ENCODE results near the gene POLDIP2. TPM values are rescaled to one million over a fixed set of nuclear protein-coding genes. Genes with fewer than 3 reads are reported as not detected.

POLDIP2 gene
- total and polyA plus RNA-seq, 2 donors (not counting 3 experiments of a cell fraction or from before 2014, with no cell fraction given), result 82.6 to 85.2 TPM

DNA sequence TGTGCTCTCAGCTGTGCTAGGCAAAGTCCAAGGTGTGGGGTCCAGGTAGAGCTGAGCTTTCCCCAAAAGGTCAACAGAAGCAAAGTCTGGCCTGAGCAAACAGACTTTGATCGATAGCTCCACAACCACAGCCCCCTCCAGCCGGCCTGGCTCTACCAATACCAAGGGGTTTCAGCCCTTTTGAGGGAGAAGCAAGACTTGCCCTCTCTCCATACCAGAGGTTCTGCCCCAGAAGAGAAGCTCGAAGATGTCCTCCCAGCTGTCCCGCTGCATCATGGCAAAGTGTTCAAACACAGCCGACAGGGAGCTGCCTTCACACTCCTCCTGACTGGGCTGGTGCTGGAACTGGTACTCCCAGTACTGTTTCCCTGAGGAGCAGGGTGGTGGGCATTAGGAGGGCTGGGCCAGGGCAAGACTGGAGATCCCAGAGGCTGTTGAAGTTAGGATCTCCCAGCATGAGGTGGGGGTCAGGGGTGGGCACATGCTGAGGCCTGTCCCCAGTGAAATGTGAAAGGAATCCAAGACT, 11.0 kb upstream of the POLDIP2 start:
- no peak overlapping the region for H3K4me2 ChIP-seq (ENCODE audit: insufficient read depth, low read length)
- H3K36me3 ChIP-seq (ENCODE audit: control insufficient read depth in 2 of 2, extremely low read depth in 1 of 2, insufficient read depth in 2 of 2, low read length in 2 of 2), result peaks cover 0 to 7% of the 10 kb centered on the region in 2 experiments
- intact Hi-C loops (cut with micrococcal nuclease), result no loop called here
- peaks cover 13% of the 10 kb centered on the region for H3K4me1 ChIP-seq (ENCODE audit: control insufficient read depth, extremely low read depth, insufficient read depth, low read length)
- H3K9me1 ChIP-seq (replicated peaks; ENCODE audit: control insufficient read depth, extremely low read depth, insufficient read depth, low read length), result no peaks in the 10 kb centered on the region
- FAIRE-seq (no peak), DNase-seq (ENCODE audit: low read depth, low spot score) (no peak)
- H3K79me2 ChIP-seq (ENCODE audit: control insufficient read depth, insufficient read depth, low read length), result no peaks in the 10 kb centered on the region
- TF ChIP-seq POLR2A (IDR thresholded peaks at IDR 0.05; ENCODE audit: low read depth, low read length) (no peak), FOS (IDR thresholded peaks at IDR 0.05; ENCODE audit: borderline replicate concordance, insufficient read depth, low read length) (no peak), GATA2 (IDR thresholded peaks at IDR 0.05; ENCODE audit: insufficient read depth, insufficient read length, low read depth, low read length) (no peak), MYC (IDR thresholded peaks at IDR 0.05; ENCODE audit: low read depth, low read length) (no peak), JUN (IDR thresholded peaks at IDR 0.05; ENCODE audit: borderline replicate concordance, insufficient read depth, insufficient read length, low read depth) (no peak), POLR2AphosphoS5 (IDR thresholded peaks at IDR 0.05; ENCODE audit: insufficient read depth, low read depth, low read length) (no peak), EZH2 (IDR thresholded peaks at IDR 0.05; ENCODE audit: borderline replicate concordance, low read depth, low read length, severe bottlenecking) (no peak)
- TF ChIP-seq, protein P1, sequence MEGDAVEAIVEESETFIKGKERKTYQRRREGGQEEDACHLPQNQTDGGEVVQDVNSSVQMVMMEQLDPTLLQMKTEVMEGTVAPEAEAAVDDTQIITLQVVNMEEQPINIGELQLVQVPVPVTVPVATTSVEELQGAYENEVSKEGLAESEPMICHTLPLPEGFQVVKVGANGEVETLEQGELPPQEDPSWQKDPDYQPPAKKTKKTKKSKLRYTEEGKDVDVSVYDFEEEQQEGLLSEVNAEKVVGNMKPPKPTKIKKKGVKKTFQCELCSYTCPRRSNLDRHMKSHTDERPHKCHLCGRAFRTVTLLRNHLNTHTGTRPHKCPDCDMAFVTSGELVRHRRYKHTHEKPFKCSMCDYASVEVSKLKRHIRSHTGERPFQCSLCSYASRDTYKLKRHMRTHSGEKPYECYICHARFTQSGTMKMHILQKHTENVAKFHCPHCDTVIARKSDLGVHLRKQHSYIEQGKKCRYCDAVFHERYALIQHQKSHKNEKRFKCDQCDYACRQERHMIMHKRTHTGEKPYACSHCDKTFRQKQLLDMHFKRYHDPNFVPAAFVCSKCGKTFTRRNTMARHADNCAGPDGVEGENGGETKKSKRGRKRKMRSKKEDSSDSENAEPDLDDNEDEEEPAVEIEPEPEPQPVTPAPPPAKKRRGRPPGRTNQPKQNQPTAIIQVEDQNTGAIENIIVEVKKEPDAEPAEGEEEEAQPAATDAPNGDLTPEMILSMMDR (IDR thresholded peaks at IDR 0.05; ENCODE audit: extremely low read depth in 1 of 2, insufficient read depth in 1 of 2, low read depth in 1 of 2, low read length in 2 of 2), result no peak
- TF ChIP-seq, protein P2, sequence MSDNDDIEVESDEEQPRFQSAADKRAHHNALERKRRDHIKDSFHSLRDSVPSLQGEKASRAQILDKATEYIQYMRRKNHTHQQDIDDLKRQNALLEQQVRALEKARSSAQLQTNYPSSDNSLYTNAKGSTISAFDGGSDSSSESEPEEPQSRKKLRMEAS (IDR thresholded peaks at IDR 0.05; ENCODE audit: insufficient read depth, insufficient read length), result no peak
- no peak overlapping the region for H3K27ac ChIP-seq (ENCODE audit: insufficient read depth, low read depth, low read length)
- H4K20me1 ChIP-seq (replicated peaks; ENCODE audit: control insufficient read depth, extremely low read depth, insufficient read depth, low read length), result no peaks in the 10 kb centered on the region
- H3K9ac ChIP-seq (replicated peaks; ENCODE audit: extremely low read depth, insufficient read depth, low read length), result no peak overlapping the region
- no peaks in the 10 kb centered on the region for H3K9me3 ChIP-seq (replicated peaks; ENCODE audit: control insufficient read depth, insufficient read depth, low read length)
- dilution Hi-C loops (cut with MboI; ENCODE audit: extremely low pct_ligation_motif_present, low sequenced_read_pairs), result no loop called here
- H2AFZ ChIP-seq (ENCODE audit: low read depth, low read length), result no peak overlapping the region
- ChIA-PET POLR2A (no interaction called here), CTCF (interaction anchor here (0.7 to 6.7 kb wide), 4 partner anchors 11 to 117 kb away, joined by 3 to 36 read pairs (median 3); partner anchors contain the start of genes POLDIP2 and TNFAIP1)
- H3K4me3 ChIP-seq (replicated peaks in 1 of 3; ENCODE audit: insufficient read depth in 1 of 3, low read depth in 1 of 3, low read length in 3 of 3), result no peak overlapping the region
- H3K27me3 ChIP-seq (ENCODE audit: control insufficient read depth in 2 of 2, insufficient read depth in 2 of 2, low read length in 2 of 2), result no peaks in the 10 kb centered on the region
- no TSS peak for BruUV-seq (replicated peaks)

Data from endothelial cell of umbilical vein (primary cell).